H1 (cell line): Measurements from ENCODE around the gene TCAP. TPM values are rescaled to one million over a fixed set of nuclear protein-coding genes. Genes with fewer than 3 reads are reported as not detected.

Experiments
- CTCF ChIA-PET: fragments of 300-600 bp; sonication (Branson Sonifier 250); formaldehyde crosslinking; loops from one replicate; lab custom pipeline; 2021; ENCODE audit not compliant: partially characterized antibody; lab: Charles Lee
- POLR2A ChIA-PET: fragments of 300-600 bp; sonication (Branson Sonifier 250); formaldehyde crosslinking; loops from one replicate; lab custom pipeline; 2021; ENCODE audit warnings: inconsistent platforms; ENCODE audit not compliant: partially characterized antibody; lab: Charles Lee
- DNase-seq, 2 experiments: peaks; one replicate each; pipeline versions ENCODE4 v3.0.0 to v3.0.0-alpha.2; 2010 to 2022; ENCODE audit warnings: low spot score in 2 of 2, low read depth in 1 of 2, mixed read lengths in 1 of 2
- FAIRE-seq: peaks from 2 replicates; lab custom pipeline; 2011; peaks lifted over from hg19 to GRCh38; lab: Jason Lieb, UNC
- H2AFZ ChIP-seq: 2 replicates; pipeline ENCODE4 v1.8.1; 2012; ENCODE audit warnings: low read length, inconsistent platforms
- H2AK5ac ChIP-seq: 2 replicates; pipeline ENCODE4 v1.6.1; 2013; ENCODE audit warnings: low read depth, low read length
- H2BK120ac ChIP-seq: replicated peaks from 2 replicates; pipeline ENCODE3; 2013; ENCODE audit warnings: low read depth, low read length, inconsistent platforms
- H2BK12ac ChIP-seq: 2 replicates; pipeline ENCODE4 v1.6.1; 2013; ENCODE audit warnings: low read depth, low read length
- H2BK15ac ChIP-seq: 2 replicates; pipeline ENCODE4 v1.6.1; 2013; ENCODE audit warnings: low read length
- H2BK20ac ChIP-seq: 2 replicates; pipeline ENCODE4 v1.6.1; 2013; ENCODE audit warnings: low read length
- H2BK5ac ChIP-seq: 2 replicates; pipeline ENCODE4 v1.6.1; 2013; ENCODE audit warnings: low read depth, low read length
- H3K14ac ChIP-seq: 2 replicates; pipeline ENCODE4 v1.6.1; 2013; ENCODE audit warnings: inconsistent platforms; ENCODE audit not compliant: insufficient read length
- H3K18ac ChIP-seq: 2 replicates; pipeline ENCODE4 v1.6.1; 2013; ENCODE audit warnings: low read length; ENCODE audit errors: extremely low read depth
- H3K23ac ChIP-seq: 2 replicates; pipeline ENCODE4 v1.6.1; 2013; ENCODE audit warnings: inconsistent platforms; ENCODE audit not compliant: insufficient read length
- H3K23me2 ChIP-seq: 2 replicates; pipeline ENCODE4 v1.6.1; 2013; ENCODE audit warnings: low read depth, low read length
- H3K27ac ChIP-seq: 2 replicates; pipeline ENCODE4 v1.6.1; 2011; ENCODE audit warnings: low read depth, low read length, inconsistent platforms
- H3K27me3 ChIP-seq, 4 experiments: replicated peaks in 1 of 4; 1 replicate in 1 of 4; 2 replicates in 3 of 4; pipeline versions ENCODE4 v1.6.1 to v1.8.1; 2011 to 2013; ENCODE audit warnings: low read length in 3 of 4, mild to moderate bottlenecking in 3 of 4, inconsistent platforms in 2 of 4, mixed read lengths in 2 of 4, moderate library complexity in 1 of 4; ENCODE audit not compliant: control insufficient read depth in 3 of 4, insufficient read depth in 3 of 4; ENCODE audit errors: extremely low read depth in 1 of 4
- H3K36me3 ChIP-seq, 4 experiments: 2 replicates each; pipeline versions ENCODE4 v1.6.1 to v1.8.1; 2011 to 2013; ENCODE audit warnings: mild to moderate bottlenecking in 4 of 4, low read length in 3 of 4, moderate library complexity in 2 of 4, control low read depth in 1 of 4, inconsistent platforms in 1 of 4; ENCODE audit not compliant: insufficient read depth in 4 of 4, control insufficient read depth in 2 of 4
- H3K4ac ChIP-seq: replicated peaks from 2 replicates; pipeline ENCODE3; 2013; ENCODE audit warnings: low read length, low read depth, mixed read lengths, inconsistent platforms; ENCODE audit not compliant: insufficient read length
- H3K4me1 ChIP-seq, 4 experiments: replicated peaks in 1 of 4; 1 replicate in 1 of 4; 2 replicates in 3 of 4; pipeline versions ENCODE4 v1.6.1 to v1.8.1; 2011 to 2013; ENCODE audit warnings: low read length in 3 of 4, inconsistent platforms in 2 of 4, mixed read lengths in 1 of 4; ENCODE audit not compliant: insufficient read depth in 4 of 4, control insufficient read depth in 3 of 4
- H3K4me2 ChIP-seq, 2 experiments: 2 replicates each; pipeline versions ENCODE4 v1.6.1 to v1.8.1; 2011 to 2013; ENCODE audit warnings: low read depth in 2 of 2, low read length in 2 of 2, control low read depth in 1 of 2, inconsistent platforms in 1 of 2, mild to moderate bottlenecking in 1 of 2; ENCODE audit not compliant: insufficient read depth in 1 of 2
- H3K4me3 ChIP-seq, 4 experiments: fragments of 200-600, 300-600 bp in 1 of 4; sonication (generic), shearing (Covaris generic), sonication (Bioruptor Twin) in 1 of 4; 2 replicates each; pipeline versions ENCODE4 v1.5.1 to v1.8.1; 2011 to 2016; ENCODE audit warnings: low read length in 4 of 4, low read depth in 3 of 4, control low read depth in 2 of 4, inconsistent platforms in 2 of 4, mild to moderate bottlenecking in 2 of 4, mixed read lengths in 1 of 4, moderate library complexity in 1 of 4; ENCODE audit not compliant: insufficient read depth in 2 of 4; ENCODE audit errors: extremely low read depth in 1 of 4
- H3K56ac ChIP-seq: replicated peaks from 2 replicates; pipeline ENCODE3; 2013; ENCODE audit warnings: low read depth, mild to moderate bottlenecking, mixed read lengths, low read length, inconsistent platforms; ENCODE audit not compliant: insufficient read length
- H3K79me1 ChIP-seq: 2 replicates; pipeline ENCODE4 v1.6.1; 2013; ENCODE audit warnings: low read depth, low read length, control low read depth
- H3K79me2 ChIP-seq, 2 experiments: 2 replicates each; pipeline versions ENCODE4 v1.6.1 to v1.8.1; 2012 to 2013; ENCODE audit warnings: low read length in 2 of 2, mild to moderate bottlenecking in 2 of 2, inconsistent platforms in 1 of 2; ENCODE audit not compliant: insufficient read depth in 2 of 2, control insufficient read depth in 1 of 2
- H3K9ac ChIP-seq, 4 experiments: replicated peaks in 1 of 4; 1 replicate in 1 of 4; 2 replicates in 3 of 4; pipeline versions ENCODE4 v1.6.1 to v1.8.1; 2011 to 2013; ENCODE audit warnings: low read depth in 3 of 4, low read length in 3 of 4, control low read depth in 2 of 4, mild to moderate bottlenecking in 2 of 4, moderate library complexity in 2 of 4, inconsistent platforms in 1 of 4; ENCODE audit errors: extremely low read depth in 1 of 4
- H3K9me3 ChIP-seq, 2 experiments: 2 replicates each; pipeline versions ENCODE4 v1.6.1 to v1.8.1; 2012 to 2013; ENCODE audit warnings: mild to moderate bottlenecking in 2 of 2, moderate library complexity in 2 of 2, control low read depth in 1 of 2, inconsistent platforms in 1 of 2, low read depth in 1 of 2, low read length in 1 of 2, mixed read lengths in 1 of 2; ENCODE audit not compliant: insufficient read depth in 2 of 2
- H4K20me1 ChIP-seq, 2 experiments: replicated peaks in 1 of 2; 2 replicates each; pipeline versions ENCODE3 to v1.8.1; 2011 to 2013; ENCODE audit warnings: inconsistent platforms in 2 of 2, low read length in 2 of 2, mild to moderate bottlenecking in 1 of 2; ENCODE audit not compliant: insufficient read depth in 2 of 2, control insufficient read depth in 1 of 2
- H4K5ac ChIP-seq: 2 replicates; pipeline ENCODE4 v1.6.1; 2013; ENCODE audit warnings: low read length, low read depth, mixed read lengths, inconsistent platforms; ENCODE audit not compliant: insufficient read length
- H4K8ac ChIP-seq: 2 replicates; pipeline ENCODE4 v1.8.0; 2013; ENCODE audit warnings: mild to moderate bottlenecking, moderate library complexity, low read length, inconsistent platforms; ENCODE audit not compliant: insufficient read depth; ENCODE audit errors: extremely low read depth
- H4K91ac ChIP-seq: replicated peaks from 2 replicates; pipeline ENCODE3; 2013; ENCODE audit warnings: low read length, mixed read lengths, inconsistent platforms; ENCODE audit not compliant: insufficient read length
- EZH2 ChIP-seq: fragments of 200-600 bp; sonication (generic); IDR thresholded peaks from 2 replicates; pipeline ENCODE4 v1.7.1; 2012; ENCODE audit warnings: low read depth, mild to moderate bottlenecking, moderate library complexity, low read length, inconsistent platforms; ENCODE audit not compliant: severe bottlenecking
- PHF8 ChIP-seq: fragments of 200-600 bp; sonication (generic); conservative IDR thresholded peaks from 2 replicates; pipeline ENCODE4 v1.7.1; 2012; ENCODE audit warnings: low read depth, mild to moderate bottlenecking, inconsistent platforms, low read length, moderate library complexity
- RFX5 ChIP-seq: IDR thresholded peaks from 2 replicates; pipeline ENCODE4 v1.6.1; 2011; ENCODE audit warnings: low read depth, low read length, improper control_type of control experiment, borderline replicate concordance
- SAP30 ChIP-seq: fragments of 300-600 bp; sonication (generic); IDR thresholded peaks from 2 replicates; pipeline ENCODE4 v1.7.1; 2012; ENCODE audit warnings: low read length, moderate library complexity, mild to moderate bottlenecking, inconsistent platforms; ENCODE audit not compliant: insufficient read depth, insufficient replicate concordance
- WGBS, 2 experiments: shearing (Covaris generic) in 1 of 2; methylation state at CpG; one replicate each; pipeline versions ENCODE4 v1.1.6 to v1.1.7; 2013 to 2015; ENCODE audit warnings: low lambda C conversion rate in 2 of 2, mixed read lengths in 2 of 2, inconsistent platforms in 1 of 2, low coverage in 1 of 2, missing lambda C conversion rate in 1 of 2; ENCODE audit not compliant: insufficient replicate concordance in 2 of 2, insufficient coverage in 1 of 2, insufficient read length in 1 of 2; ENCODE audit errors: extremely low coverage in 1 of 2, missing lambda C conversion rate in 1 of 2; 5-methylcytosine and 5-hydroxymethylcytosine counted together
- polyA plus RNA-seq, 7 experiments: library from polyadenylated mRNA; depleted of rRNA in 3 of 7; stranded (reverse) in 5 of 7; unstranded in 2 of 7; fragments of >200 nt in 5 of 7; fragments of 200-250 nt in 2 of 7; gene quantifications; 1 replicate in 5 of 7; 2 replicates in 1 of 7; 4 replicates in 1 of 7; pipeline versions ENCODE4 v1.2.1 to v1.2.3, GENCODE V29; 2011 to 2013; ENCODE audit warnings: missing spikeins in 2 of 7, mixed read lengths in 2 of 7
- total RNA-seq: library from RNA; stranded (reverse); fragmentation: NEBNext Ultra II Directional; extraction: Animal tissue kit (Norgen Biotek cat#: 25700); gene quantifications from 2 replicates; pipeline ENCODE4 v1.2.1, GENCODE V29; 2021
- TF ChIP-seq, protein P1 (sequence below): IDR thresholded peaks from 2 replicates; pipeline ENCODE4 v1.6.1; 2012; ENCODE audit warnings: inconsistent platforms

TCAP gene
- total and polyA plus RNA-seq, 2 of the 8 experiments (the other 6 are each of a cell fraction or from before 2014, with no cell fraction given) = 0.82 to 1.4 TPM

DNA sequence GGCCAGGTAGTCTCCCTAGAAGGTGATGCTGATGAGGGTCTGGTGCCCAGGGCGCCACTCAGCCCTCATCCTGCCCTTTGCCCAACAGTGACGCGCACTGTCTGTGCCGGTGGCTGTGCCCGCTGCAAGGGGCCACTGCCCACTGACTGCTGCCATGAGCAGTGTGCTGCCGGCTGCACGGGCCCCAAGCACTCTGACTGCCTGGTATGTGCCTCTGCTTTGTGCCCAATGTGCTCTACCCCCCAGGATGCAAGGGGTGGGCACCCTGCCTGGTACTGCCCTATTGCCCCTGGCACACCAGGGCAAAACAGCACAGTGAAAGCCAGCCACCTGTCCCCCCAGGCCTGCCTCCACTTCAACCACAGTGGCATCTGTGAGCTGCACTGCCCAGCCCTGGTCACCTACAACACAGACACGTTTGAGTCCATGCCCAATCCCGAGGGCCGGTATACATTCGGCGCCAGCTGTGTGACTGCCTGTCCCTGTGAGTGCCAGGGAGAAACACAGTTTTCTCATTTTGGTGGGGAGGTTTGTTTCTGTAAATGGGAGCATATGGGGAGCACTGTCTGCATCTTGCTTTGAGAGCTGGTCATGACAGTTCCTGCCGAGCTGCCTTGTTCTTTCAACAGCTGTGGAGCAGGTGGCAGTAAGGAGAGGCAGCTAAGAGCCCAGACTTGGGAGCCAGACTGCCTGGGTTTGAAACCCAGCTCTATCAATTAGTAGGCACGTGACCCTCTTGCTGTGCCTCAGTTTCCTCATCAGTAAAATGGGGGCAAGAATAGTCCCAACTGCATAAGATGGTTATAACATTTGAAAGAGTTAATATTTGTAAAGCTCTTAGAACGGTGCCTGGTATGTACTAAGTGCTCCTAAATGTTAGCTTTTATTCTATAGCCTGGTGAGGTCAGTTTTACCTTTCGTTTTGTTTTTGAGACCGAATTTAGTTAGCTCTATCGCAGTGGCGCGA lies 45.1 kb downstream of the TCAP start:
- no peak overlapping the region for H3K14ac ChIP-seq
- FAIRE-seq = no peak
- no peak overlapping the region for H3K4me2 ChIP-seq
- H2AFZ ChIP-seq = no peak overlapping the region
- H4K5ac ChIP-seq = no peak overlapping the region
- H3K79me2 ChIP-seq = peaks cover 8 to 51% of the 10 kb centered on the region in 2 experiments; a peak in 3 of 4 replicates
- ChIA-PET CTCF (interaction anchor here (0.7 to 52.4 kb wide), 6 partner anchors 8 to 76 kb away, joined by 3 to 1885 read pairs (median 6); partner anchors contain the start of genes PNMT, PPP1R1B and STARD3), POLR2A (interaction anchor here (0.9 to 4.0 kb wide), 10 partner anchors 8 to 23 kb away, joined by 3 to 19 read pairs (median 4); partner anchors contain the start of genes ERBB2, MIEN1 and PGAP3)
- no peak overlapping the region for H4K8ac ChIP-seq
- no peak overlapping the region for H3K4ac ChIP-seq
- H3K27ac ChIP-seq = no peak overlapping the region
- no peaks in the 10 kb centered on the region for H3K27me3 ChIP-seq
- H3K4me3 ChIP-seq = no peak overlapping the region
- no peak overlapping the region for H2BK15ac ChIP-seq
- peaks cover 0 to 11% (median 6%) of the 10 kb centered on the region in 4 experiments; a peak in 6 of 7 replicates for H3K4me1 ChIP-seq
- peaks cover 13% of the 10 kb centered on the region for H3K79me1 ChIP-seq
- H2BK20ac ChIP-seq = no peak overlapping the region
- no peak overlapping the region for H3K23ac ChIP-seq
- peaks cover 24 to 40% of the 10 kb centered on the region in 2 experiments for H4K20me1 ChIP-seq
- H4K91ac ChIP-seq = no peak overlapping the region
- 94% methylated on average over 20 of the region's 20 CpGs; no CpG with 5 or more reads in 1 of the 2 experiments for WGBS, 2 experiments
- TF ChIP-seq PHF8 = no peak
- TF ChIP-seq, protein P1, sequence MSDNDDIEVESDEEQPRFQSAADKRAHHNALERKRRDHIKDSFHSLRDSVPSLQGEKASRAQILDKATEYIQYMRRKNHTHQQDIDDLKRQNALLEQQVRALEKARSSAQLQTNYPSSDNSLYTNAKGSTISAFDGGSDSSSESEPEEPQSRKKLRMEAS = no peak
- no peak for TF ChIP-seq EZH2
- TF ChIP-seq RFX5 = no peak
- no peak for TF ChIP-seq SAP30
- no peak overlapping the region; the same call in 1 of the 2 replicates for H2BK5ac ChIP-seq
- no peaks in the 10 kb centered on the region for H3K9me3 ChIP-seq
- DNase-seq = no peak
- H3K56ac ChIP-seq = no peak overlapping the region
- no peak overlapping the region for H3K9ac ChIP-seq
- H3K18ac ChIP-seq = no peak overlapping the region
- H2BK12ac ChIP-seq = no peak overlapping the region
- no peak overlapping the region for H2BK120ac ChIP-seq
- H3K23me2 ChIP-seq = no peaks in the 10 kb centered on the region
- H2AK5ac ChIP-seq = no peak overlapping the region
- peaks cover 34 to 79% (median 64%) of the 10 kb centered on the region in 4 experiments for H3K36me3 ChIP-seq
